ENCODE data around the gene CCDC33.

DNA sequence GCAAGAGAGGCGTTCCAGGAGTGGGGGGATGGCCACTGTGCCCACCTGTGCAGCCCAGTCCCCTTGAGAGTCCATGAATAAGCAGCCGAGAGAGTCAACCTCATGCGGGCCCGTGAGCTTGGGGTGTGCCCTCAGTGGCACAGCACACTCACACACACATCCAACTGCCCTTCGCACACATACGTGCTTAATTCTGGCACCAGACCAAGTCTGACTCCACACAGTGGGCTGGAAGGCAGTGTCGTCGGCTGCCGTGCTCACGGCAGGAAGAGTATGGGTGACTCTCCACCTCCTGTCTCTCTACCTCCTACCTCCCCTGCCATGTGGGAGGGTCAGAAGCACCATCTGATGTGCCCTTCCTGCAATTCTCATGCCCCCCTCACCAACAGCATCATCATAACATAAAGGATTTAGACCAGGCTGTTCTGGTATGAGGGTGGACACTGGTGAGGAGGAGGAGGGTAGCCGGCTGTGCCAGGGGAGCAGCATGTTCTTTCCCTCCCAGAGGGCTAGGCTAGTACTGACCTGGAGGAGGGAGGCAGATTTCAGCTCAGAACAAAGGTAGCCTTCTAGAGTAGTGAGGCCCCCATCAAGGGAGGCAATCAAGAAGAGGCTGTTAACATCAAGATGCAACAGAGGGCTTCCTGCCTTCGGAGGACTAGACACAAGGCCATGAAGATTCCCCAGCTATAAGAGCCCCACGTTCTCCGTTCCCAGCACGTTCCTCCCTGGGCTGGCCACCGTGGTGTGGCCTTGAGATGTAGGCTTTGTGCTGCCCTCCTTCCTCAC lies 28.3 kb upstream of the CCDC33 start:
- TF ChIP-seq, protein P1, sequence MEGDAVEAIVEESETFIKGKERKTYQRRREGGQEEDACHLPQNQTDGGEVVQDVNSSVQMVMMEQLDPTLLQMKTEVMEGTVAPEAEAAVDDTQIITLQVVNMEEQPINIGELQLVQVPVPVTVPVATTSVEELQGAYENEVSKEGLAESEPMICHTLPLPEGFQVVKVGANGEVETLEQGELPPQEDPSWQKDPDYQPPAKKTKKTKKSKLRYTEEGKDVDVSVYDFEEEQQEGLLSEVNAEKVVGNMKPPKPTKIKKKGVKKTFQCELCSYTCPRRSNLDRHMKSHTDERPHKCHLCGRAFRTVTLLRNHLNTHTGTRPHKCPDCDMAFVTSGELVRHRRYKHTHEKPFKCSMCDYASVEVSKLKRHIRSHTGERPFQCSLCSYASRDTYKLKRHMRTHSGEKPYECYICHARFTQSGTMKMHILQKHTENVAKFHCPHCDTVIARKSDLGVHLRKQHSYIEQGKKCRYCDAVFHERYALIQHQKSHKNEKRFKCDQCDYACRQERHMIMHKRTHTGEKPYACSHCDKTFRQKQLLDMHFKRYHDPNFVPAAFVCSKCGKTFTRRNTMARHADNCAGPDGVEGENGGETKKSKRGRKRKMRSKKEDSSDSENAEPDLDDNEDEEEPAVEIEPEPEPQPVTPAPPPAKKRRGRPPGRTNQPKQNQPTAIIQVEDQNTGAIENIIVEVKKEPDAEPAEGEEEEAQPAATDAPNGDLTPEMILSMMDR (IDR thresholded peaks at IDR 0.05; ENCODE audit: low read depth, low read length) = no peak
- TF ChIP-seq EZH2phosphoT487 (IDR thresholded peaks at IDR 0.05; ENCODE audit: low read depth) = no peak

All from OCI-LY3 (cell line).